Posterior cingulate gyrus (tissue), 11 donors: ENCODE measurements around the gene NCOA6.
"Not testable (repeated sequence)": the region's sequence is repeated elsewhere in the genome, so short reads cannot be mapped to it uniquely, and the experiment has no call there.

Experiments used
- DNase-seq, 10 donors: peaks; one replicate each; pipeline versions ENCODE4 v3.0.0 to v3.0.0-alpha.2; 2020 to 2021; ENCODE audit warnings: mixed read lengths in 3 of 10
- intact Hi-C: fragments of 100-400 bp; cut with DNase I; formaldehyde crosslinking; loops from one replicate; pipeline ENCODE4 v1.15.1; 2023

Gene NCOA6

DNA sequence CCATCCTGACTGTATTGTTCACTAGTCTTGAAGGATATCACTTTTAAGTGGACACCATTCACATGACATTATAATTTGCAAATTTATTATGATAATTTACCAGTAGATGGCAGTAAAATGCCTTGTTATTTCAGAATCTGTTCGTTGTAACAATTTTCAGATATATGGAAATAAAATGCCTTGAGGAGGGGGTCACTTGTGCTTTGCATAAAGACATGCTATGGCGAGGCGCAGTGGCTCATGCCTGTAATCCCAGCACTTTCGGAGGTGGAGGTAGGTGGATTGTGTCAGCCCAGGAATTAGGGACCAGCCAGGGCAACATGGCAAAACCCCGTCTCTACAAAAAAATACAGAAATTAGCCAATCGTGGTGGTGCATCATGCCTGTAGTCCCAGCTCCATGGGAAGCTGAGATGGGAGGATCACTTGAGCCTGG lies 9.0 kb upstream of the NCOA6 start:
- intact Hi-C loops = loop anchor here (10.0 kb wide), 1 partner anchor 440 kb away; the partner anchor contains the start of gene MMP24OS
- DNase-seq = no peak

- no peak for DNase-seq
These were observed 6.5 kb upstream of the NCOA6 start for GRCh38 chr20:34831936-34832335.

GRCh38 chr20:34829191-34829590 lies 3.7 kb upstream of the NCOA6 start:
- no peak for DNase-seq
- intact Hi-C loops = no loop called here

More at GRCh38 chr20:34831936-34832335, 6.5 kb upstream of the NCOA6 start:
- intact Hi-C loops = loop anchor here (10.0 kb wide), 1 partner anchor 443 kb away; the partner anchor contains the start of gene MMP24OS

GRCh38 chr20:34824806-34825529 lies 483 bp downstream of the NCOA6 start:
- DNase-seq = peak; percentile 53 to 95 (median 74)
- intact Hi-C loops = no loop called here

DNA sequence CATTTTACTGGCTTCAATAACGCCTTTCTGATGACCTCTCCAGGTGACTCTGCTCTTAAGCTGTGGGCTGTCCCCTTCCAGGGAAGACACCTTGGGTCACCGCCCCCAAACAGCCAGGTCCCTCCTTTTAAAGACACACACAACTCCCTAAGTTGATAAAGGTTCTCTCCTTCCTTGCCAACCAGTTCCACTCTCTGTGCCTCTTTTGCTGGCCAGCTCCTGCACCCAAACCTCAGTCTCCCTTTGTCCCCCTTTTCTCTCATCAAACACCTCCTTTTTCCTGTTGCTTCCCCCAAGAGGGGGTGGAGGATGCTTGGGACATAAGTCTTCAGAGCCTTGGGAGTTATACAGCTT lies 1.0 kb downstream of the NCOA6 start:
- peak in 4 of 10 donors; percentile 13 to 85 (median 20) for DNase-seq
- intact Hi-C loops = no loop called here

- intact Hi-C loops = no loop called here
- no peak for DNase-seq
These were observed 1.4 kb downstream of the NCOA6 start for GRCh38 chr20:34824026-34824425.

- intact Hi-C loops = no loop called here
- no peak for DNase-seq
These were observed 4.5 kb downstream of the NCOA6 start for GRCh38 chr20:34820805-34821578.

DNA sequence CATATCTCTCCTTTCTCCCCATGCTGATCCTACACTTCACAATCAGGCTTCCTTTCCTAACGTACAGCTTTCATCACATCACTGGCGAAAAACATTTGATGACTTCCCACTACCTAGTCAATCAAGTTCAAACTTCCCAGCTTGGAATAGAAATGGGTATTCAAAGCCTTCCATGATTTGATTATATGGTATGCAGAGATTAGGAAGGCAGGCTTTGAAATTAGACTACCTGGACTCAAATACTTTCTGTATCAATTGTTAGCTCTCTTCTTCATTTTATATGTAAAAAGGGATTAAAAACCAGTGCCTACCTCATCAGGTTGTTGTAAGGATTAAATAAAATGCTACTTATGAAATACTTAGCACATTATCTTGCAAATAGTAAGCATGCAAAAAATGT lies 7.7 kb downstream of the NCOA6 start:
- DNase-seq = no peak
- intact Hi-C loops = no loop called here

DNA sequence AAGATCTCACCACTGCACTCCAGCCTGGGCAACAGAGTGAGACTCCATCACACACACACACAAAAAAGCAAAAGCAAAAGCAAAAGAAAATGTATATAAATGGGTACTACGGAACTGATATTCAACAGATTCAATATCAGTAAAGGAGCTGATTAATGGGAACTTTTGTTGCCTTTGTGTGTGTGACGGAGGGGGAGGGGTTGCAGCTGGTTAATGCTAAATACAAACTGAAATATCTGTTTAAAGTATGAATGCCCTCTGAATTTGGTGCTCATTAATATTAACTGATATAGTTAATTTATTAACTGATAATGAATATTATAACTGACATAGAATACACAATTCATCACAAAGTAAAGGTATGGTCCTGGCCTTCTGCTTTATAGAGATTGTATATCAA lies 8.4 kb downstream of the NCOA6 start:
- DNase-seq = no peak

GRCh38 chr20:34815636-34816035 lies 9.8 kb downstream of the NCOA6 start:
- no peak for DNase-seq
- intact Hi-C loops = no loop called here

More for the DNA sequence above, 8.4 kb downstream of the NCOA6 start:
- intact Hi-C loops = no loop called here

DNA sequence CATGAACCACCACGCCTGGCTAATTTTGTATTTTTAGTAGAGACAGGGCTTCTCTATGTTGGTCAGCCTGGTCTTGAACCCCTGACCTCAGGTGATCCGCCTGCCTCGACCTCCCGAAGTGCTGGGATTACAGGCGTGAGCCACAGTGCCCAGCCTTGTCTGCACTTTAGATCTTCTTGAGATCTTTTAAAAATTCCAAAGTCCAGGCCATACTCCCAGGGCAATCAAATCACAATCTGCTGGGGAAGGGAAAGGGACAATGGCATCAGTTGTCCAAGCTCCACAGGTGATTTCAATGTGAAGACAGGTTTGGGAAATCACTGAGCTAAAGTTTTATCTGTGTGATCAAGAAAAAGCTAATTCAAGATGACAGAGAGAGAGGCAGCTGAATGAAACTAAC lies 16.9 kb downstream of the NCOA6 start:
- intact Hi-C loops = no loop called here
- DNase-seq = no peak

GRCh38 chr20:34807944-34808465 lies 17.4 kb downstream of the NCOA6 start:
- DNase-seq, intact Hi-C loops: not testable (repeated sequence)

DNA sequence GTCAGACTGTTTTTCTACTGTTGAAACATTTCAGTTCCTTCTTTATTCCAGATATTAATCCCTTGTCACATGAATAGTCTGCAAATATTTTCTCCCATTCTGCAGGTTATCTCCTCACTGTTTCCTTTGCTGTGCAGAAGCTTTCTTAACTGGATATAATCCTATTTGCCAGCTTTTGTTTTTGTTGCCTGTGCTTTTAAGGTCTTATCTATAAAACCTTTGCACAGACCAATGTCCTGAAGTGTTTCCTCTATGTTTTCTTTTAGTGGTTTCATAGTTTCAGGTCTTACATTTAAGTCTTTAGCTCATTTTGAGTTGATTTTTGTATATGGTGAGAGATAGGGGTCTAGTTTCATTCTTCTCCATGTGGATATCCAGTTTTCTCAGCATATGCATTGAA lies 19.2 kb downstream of the NCOA6 start:
- intact Hi-C loops = no loop called here

GRCh38 chr20:34798871-34799270 lies 26.6 kb downstream of the NCOA6 start:
- intact Hi-C loops = no loop called here

More for the DNA sequence above, 19.2 kb downstream of the NCOA6 start:
- DNase-seq = no peak

GRCh38 chr20:34798328-34798727 lies 27.1 kb downstream of the NCOA6 start:
- DNase-seq = no peak
- intact Hi-C loops = no loop called here

More at GRCh38 chr20:34798871-34799270, 26.6 kb downstream of the NCOA6 start:
- DNase-seq = no peak

- intact Hi-C loops = no loop called here
- no peak for DNase-seq
These were observed 28.1 kb downstream of the NCOA6 start for GRCh38 chr20:34797012-34797995.

DNA sequence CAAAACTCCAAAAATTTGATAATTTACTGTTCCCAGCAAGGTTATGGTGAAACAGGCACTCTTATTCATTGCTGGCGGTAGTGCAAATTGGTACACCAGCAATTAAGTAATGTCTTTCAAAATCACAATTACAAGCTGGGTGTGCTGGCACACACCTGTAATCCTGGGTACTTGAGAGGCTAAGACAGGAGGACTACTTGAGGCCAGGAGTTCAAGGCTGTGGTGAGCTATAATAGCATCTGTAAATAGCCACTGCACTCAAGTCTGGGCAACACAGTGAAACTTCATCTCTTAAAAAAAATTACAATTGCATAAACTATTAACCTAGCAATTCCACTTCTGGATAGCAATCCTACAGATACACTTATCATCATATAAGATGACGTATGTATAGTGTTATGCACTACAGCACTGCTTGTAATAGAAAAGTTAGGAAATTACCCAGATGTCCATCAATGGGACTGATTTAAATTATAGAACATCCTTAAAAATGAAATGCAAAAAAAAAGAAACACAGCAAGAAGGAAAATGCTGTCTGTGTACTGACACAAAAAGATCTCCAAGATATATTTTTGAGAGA lies 31.4 kb downstream of the NCOA6 start:
- no peak for DNase-seq
- intact Hi-C loops = no loop called here

DNA sequence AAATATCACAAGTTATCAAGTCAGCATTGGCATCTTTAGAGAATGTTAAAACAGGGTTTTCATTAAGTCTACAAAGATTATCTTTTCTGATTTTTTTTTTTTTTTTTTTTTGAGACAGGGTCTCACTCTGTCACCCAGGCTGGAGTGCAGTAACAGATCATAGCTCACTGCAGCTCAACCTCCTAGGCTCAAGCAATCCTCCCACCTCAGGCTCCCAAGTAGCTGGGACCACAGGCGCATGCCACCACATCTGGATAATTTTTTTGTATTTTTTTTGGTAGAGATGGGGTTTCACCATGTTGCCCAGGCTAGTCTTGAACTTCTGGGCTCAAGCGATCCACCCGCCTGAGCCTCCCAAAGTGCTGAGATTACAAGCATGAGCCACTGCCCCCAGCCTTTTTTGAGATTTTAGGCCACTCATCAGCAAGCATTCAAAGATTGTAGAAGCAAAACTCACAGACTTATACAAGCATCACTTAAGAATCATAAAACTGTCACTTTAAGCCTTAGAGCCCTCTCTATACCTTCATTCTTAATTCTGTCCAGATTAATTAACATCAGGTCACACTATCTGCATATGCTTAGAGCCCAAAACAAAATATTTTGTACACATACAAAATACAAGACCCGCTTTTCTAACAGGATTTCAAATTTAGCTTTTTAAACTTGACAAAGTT lies 32.6 kb downstream of the NCOA6 start:
- intact Hi-C loops = no loop called here
- no peak for DNase-seq

- no peak for DNase-seq
- intact Hi-C loops = no loop called here
These were observed 34.0 kb downstream of the NCOA6 start for GRCh38 chr20:34791289-34792020.
